Spleen (tissue), 11 donors: ENCODE results near the gene TMEM151A. TPM values are rescaled to one million over a fixed set of nuclear protein-coding genes. Genes with fewer than 3 reads are reported as not detected.

ENCODE experiments used
- DNase-seq: peaks from one replicate; pipeline ENCODE4 v3.0.0-alpha.2; 2020
- H3K27ac ChIP-seq, 8 donors: fragments of 200-600 bp; sonication (generic) in 7 of 8; 1 replicate in 4 of 8; 2 replicates in 4 of 8; pipeline versions ENCODE4 v1.5.0 to v1.8.0; 2016 to 2021; ENCODE audit warnings: inconsistent platforms in 4 of 8, mild to moderate bottlenecking in 4 of 8, moderate library complexity in 1 of 8
- H3K27me3 ChIP-seq, 7 donors: fragments of 200-600 bp; sonication (generic) in 6 of 7; replicated peaks in 1 of 7; 1 replicate in 4 of 7; 2 replicates in 3 of 7; pipeline versions ENCODE4 v1.5.0 to v1.8.0; 2016 to 2021; ENCODE audit warnings: inconsistent platforms in 3 of 7, mild to moderate bottlenecking in 1 of 7
- H3K36me3 ChIP-seq, 6 donors: fragments of 200-600 bp; sonication (generic) in 5 of 6; 1 replicate in 4 of 6; 2 replicates in 2 of 6; pipeline versions ENCODE4 v1.5.0 to v1.8.0; 2016 to 2021; ENCODE audit warnings: inconsistent platforms in 2 of 6
- H3K4me1 ChIP-seq, 6 donors: fragments of 200-600 bp; sonication (generic) in 5 of 6; 1 replicate in 3 of 6; 2 replicates in 3 of 6; pipeline versions ENCODE4 v1.5.0 to v1.8.0; 2016 to 2021; ENCODE audit warnings: inconsistent platforms in 3 of 6
- H3K4me3 ChIP-seq, 8 donors: fragments of 200-600 bp; sonication (generic) in 7 of 8; 1 replicate in 4 of 8; 2 replicates in 4 of 8; pipeline versions ENCODE4 v1.5.0 to v1.8.0; 2016 to 2021; ENCODE audit warnings: inconsistent platforms in 4 of 8, mild to moderate bottlenecking in 4 of 8, moderate library complexity in 2 of 8
- H3K9me3 ChIP-seq, 8 donors: fragments of 200-600 bp; sonication (generic) in 7 of 8; 1 replicate in 4 of 8; 2 replicates in 4 of 8; pipeline versions ENCODE4 v1.5.0 to v1.8.0; 2016 to 2021; ENCODE audit warnings: inconsistent platforms in 4 of 8
- CTCF ChIP-seq, 11 experiments: fragments of 200-600 bp in 7 of 11; fragments of 450-650 bp in 4 of 11; sonication (generic) in 4 of 11; IDR thresholded peaks in 8 of 11; conservative IDR thresholded peaks in 3 of 11; 1 replicate in 7 of 11; 2 replicates in 4 of 11; pipeline versions ENCODE4 v1.4.0 to v1.8.0; 2016 to 2021; ENCODE audit warnings: antibody characterized with exemption in 11 of 11, inconsistent platforms in 4 of 11, mild to moderate bottlenecking in 1 of 11
- POLR2A ChIP-seq, 3 donors: fragments of 450-650 bp; IDR thresholded peaks; one replicate each; pipeline ENCODE4 v1.5.1; 2017; ENCODE audit warnings: antibody characterized with exemption in 3 of 3, mild to moderate bottlenecking in 1 of 3
- POLR2AphosphoS5 ChIP-seq, 3 donors: sonication (generic); formaldehyde crosslinking; IDR thresholded peaks; one replicate each; pipeline ENCODE4 v1.5.1; 2017; ENCODE audit warnings: antibody characterized with exemption in 3 of 3
- WGBS, 5 donors: extraction: QIAGEN DNeasy Blood & Tissue Kit in 3 of 5; methylation state at CpG; one replicate each; pipeline versions ENCODE4 v1.1.5 to v1.1.7; 2013 to 2018; 5-methylcytosine and 5-hydroxymethylcytosine counted together
- intact Hi-C: fragments of 100-400 bp; cut with DNase I; formaldehyde crosslinking; loops from one replicate; pipeline ENCODE4 v1.15.0; 2023; ENCODE audit warnings: low total_unique reads
- polyA plus RNA-seq, 3 donors: library from polyadenylated mRNA; stranded (reverse); fragments of 200-250 nt; gene quantifications; one replicate each; pipeline ENCODE4 v1.2.1, GENCODE V29; 2013
- total RNA-seq, 7 donors: library from RNA; depleted of rRNA in 3 of 7; stranded (reverse); fragments of >200 nt in 3 of 7; fragmentation: NEBNext Ultra II Directional in 4 of 7; extraction: Animal tissue kit (Norgen Biotek cat#: 25700) in 4 of 7; gene quantifications; one replicate each; pipeline versions ENCODE4 v1.1.0 to v1.2.1, GENCODE V29; 2016 to 2021
- donor health status: healthy with polysubstance abuse.
- donor health status: DM: no; HTN: no; CAD: no; lungs with moderate emphysema.
- donor health status: DM: no; HTN: no; CAD: no.
- donor health status: Bipolar disorder and iron deficiency.
- donor health status: healthy.
- donor health status: DM: no; HTN: no; CAD: no.
- donor health status: DM: yes; HTN: yes; CAD: no.

Gene TMEM151A
- total and polyA plus RNA-seq, 10 donors, result 0.02 to 0.34 (median 0.02) TPM; not detected in 7

DNA sequence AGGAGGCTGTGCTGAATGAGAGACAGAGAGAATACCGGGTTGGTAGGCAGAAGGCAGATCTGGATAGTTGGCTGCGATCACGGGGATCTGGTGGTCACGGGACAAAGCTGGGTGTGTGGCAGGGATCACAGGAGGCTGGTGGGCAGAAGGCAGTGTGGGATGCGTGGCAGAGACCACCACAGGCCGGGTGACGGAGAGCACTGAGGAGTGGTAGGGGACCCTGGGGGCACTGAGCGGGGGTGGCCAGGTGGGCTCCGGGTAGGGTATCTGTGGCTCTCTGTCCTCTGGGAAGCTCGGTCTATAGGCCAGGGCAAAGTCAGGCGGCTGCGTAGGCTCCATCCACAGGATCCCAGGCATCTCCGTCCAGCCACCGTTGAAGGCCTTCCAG is 23.8 kb downstream of the TMEM151A start:
- peak overlapping the region in 3 of 8 donors; percentile 23 to 41 (median 28) for H3K4me3 ChIP-seq
- H3K27ac ChIP-seq, result peak overlapping the region in 3 of 8 donors; percentile 85 to 93 (median 91)
- peaks cover 19 to 84% (median 53%) of the 10 kb centered on the region in 6 donors for H3K4me1 ChIP-seq
- no peak for TF ChIP-seq CTCF (IDR thresholded peaks at IDR 0.05 in 8 of 11, conservative IDR thresholded peaks at IDR 0.05 in 3 of 11)
- no peak for TF ChIP-seq POLR2A (IDR thresholded peaks at IDR 0.05)
- no peak for TF ChIP-seq POLR2AphosphoS5 (IDR thresholded peaks at IDR 0.05)
- no peak for DNase-seq
- no peaks in the 10 kb centered on the region for H3K36me3 ChIP-seq
- 85 to 93% (median 91%) methylated on average over 14 of the region's 14 CpGs for WGBS, 5 donors
- H3K27me3 ChIP-seq, result peaks cover 0 to 26% (median 0%) of the 10 kb centered on the region in 7 donors
- H3K9me3 ChIP-seq, result no peaks in the 10 kb centered on the region
- intact Hi-C loops, result no loop called here

- TF ChIP-seq POLR2AphosphoS5 (IDR thresholded peaks at IDR 0.05) (peak in 2 of 3 donors; percentile 37 to 56), CTCF (IDR thresholded peaks at IDR 0.05 in 8 of 11, conservative IDR thresholded peaks at IDR 0.05 in 3 of 11) (no peak)
These were observed 24.5 kb downstream of the TMEM151A start for GRCh38 chr11:66315921-66316811.

GRCh38 chr11:66316849-66317251 is 25.2 kb downstream of the TMEM151A start, which contains the start of gene CD248:
Gene CD248, minus strand, starts transcription at chr11:66317044. Its CDS starts 17 bp downstream, at chr11:66317027.
- Histone ChIP-seq H3K4me3 (peak within 1 kb of the TSS in 7 of 8 donors; percentile 10 to 54 (median 28)), H3K27me3 (peaks cover 0 to 26% (median 0%) of the 10 kb centered on the region in 7 donors), H3K9me3 (no peaks in the 10 kb centered on the region), H3K36me3 (no peaks in the 10 kb centered on the region), H3K27ac (peak within 1 kb of the TSS; percentile 60 to 91 (median 80)), H3K4me1 (peaks cover 19 to 76% (median 49%) of the 10 kb centered on the region in 6 donors)
- intact Hi-C loops, result no loop called here
- peak; percentile 84 for DNase-seq
- TF ChIP-seq POLR2AphosphoS5 (IDR thresholded peaks at IDR 0.05) (peak in 2 of 3 donors; percentile 50 to 55), POLR2A (IDR thresholded peaks at IDR 0.05) (no peak), CTCF (IDR thresholded peaks at IDR 0.05 in 8 of 11, conservative IDR thresholded peaks at IDR 0.05 in 3 of 11) (no peak)
- WGBS, 5 donors, result 0 to 39% (median 20%) methylated on average over 4 to 29 of the region's 29 CpGs

More at GRCh38 chr11:66315921-66316811, 24.5 kb downstream of the TMEM151A start:
- Histone ChIP-seq H3K27me3 (peaks cover 0 to 26% (median 0%) of the 10 kb centered on the region in 7 donors), H3K9me3 (no peaks in the 10 kb centered on the region), H3K36me3 (no peaks in the 10 kb centered on the region), H3K27ac (peak overlapping the region in 7 of 8 donors; percentile 66 to 91 (median 82)), H3K4me1 (peaks cover 19 to 83% (median 53%) of the 10 kb centered on the region in 6 donors), H3K4me3 (peak overlapping the region in 7 of 8 donors; percentile 10 to 54 (median 28))
- DNase-seq, result peak; percentile 79
- intact Hi-C loops, result no loop called here
- WGBS, 5 donors, result 72 to 89% (median 84%) methylated on average over 29 to 52 of the region's 52 CpGs

DNA sequence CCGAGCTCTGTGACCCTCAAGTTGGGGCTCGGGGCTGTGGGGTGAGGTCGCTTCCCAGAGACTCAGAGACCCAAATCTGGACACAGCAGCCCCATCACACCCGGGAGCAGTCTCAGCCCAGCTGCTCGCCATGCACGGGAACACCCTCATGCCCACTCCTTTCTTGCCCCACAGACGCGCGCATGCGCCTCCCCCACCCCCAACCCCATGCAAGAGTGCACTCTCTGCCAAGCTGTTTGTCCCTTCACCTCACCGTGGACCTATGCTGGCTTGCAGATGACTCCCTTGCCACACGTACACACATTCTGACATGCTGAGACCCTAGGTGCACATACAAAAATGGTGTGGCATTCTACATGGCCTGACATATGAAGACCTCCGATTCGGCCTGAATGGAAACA is 25.6 kb downstream of the TMEM151A start:
- no peaks in the 10 kb centered on the region for H3K36me3 ChIP-seq
- no peak for TF ChIP-seq POLR2A (IDR thresholded peaks at IDR 0.05)
- no peak for TF ChIP-seq POLR2AphosphoS5 (IDR thresholded peaks at IDR 0.05)
- TF ChIP-seq CTCF (IDR thresholded peaks at IDR 0.05 in 8 of 11, conservative IDR thresholded peaks at IDR 0.05 in 3 of 11), result no peak
- 4 to 15% (median 8%) methylated on average over 14 of the region's 14 CpGs for WGBS, 5 donors
- peaks cover 0 to 26% (median 0%) of the 10 kb centered on the region in 7 donors for H3K27me3 ChIP-seq
- peak overlapping the region; percentile 60 to 91 (median 80) for H3K27ac ChIP-seq
- peak overlapping the region in 4 of 8 donors; percentile 28 to 54 (median 35) for H3K4me3 ChIP-seq
- H3K9me3 ChIP-seq, result no peaks in the 10 kb centered on the region
- intact Hi-C loops, result no loop called here
- peak; percentile 87 for DNase-seq
- H3K4me1 ChIP-seq, result peaks cover 19 to 71% (median 46%) of the 10 kb centered on the region in 6 donors
